H1 (cell line): Measurements from ENCODE around the gene CD40LG. TPM values are rescaled to one million over a fixed set of nuclear protein-coding genes. Genes with fewer than 3 reads are reported as not detected.
A peak's percentile ranks its signal among the peaks of the same experiment; 100 is the strongest.

Experiments used
- CTCF ChIA-PET: fragments of 300-600 bp; sonication (Branson Sonifier 250); formaldehyde crosslinking; loops from one replicate; lab custom pipeline; 2021; ENCODE audit not compliant: partially characterized antibody; lab: Charles Lee
- POLR2A ChIA-PET: fragments of 300-600 bp; sonication (Branson Sonifier 250); formaldehyde crosslinking; loops from one replicate; lab custom pipeline; 2021; ENCODE audit warnings: inconsistent platforms; ENCODE audit not compliant: partially characterized antibody; lab: Charles Lee
- DNase-seq, 2 experiments: peaks; one replicate each; pipeline versions ENCODE4 v3.0.0 to v3.0.0-alpha.2; 2010 to 2022; ENCODE audit warnings: low spot score in 2 of 2, low read depth in 1 of 2, mixed read lengths in 1 of 2
- FAIRE-seq: peaks from 2 replicates; lab custom pipeline; 2011; peaks lifted over from hg19 to GRCh38; lab: Jason Lieb, UNC
- H2AFZ ChIP-seq: 2 replicates; pipeline ENCODE4 v1.8.1; 2012; ENCODE audit warnings: low read length, inconsistent platforms
- H2AK5ac ChIP-seq: 2 replicates; pipeline ENCODE4 v1.6.1; 2013; ENCODE audit warnings: low read depth, low read length
- H2BK120ac ChIP-seq: replicated peaks from 2 replicates; pipeline ENCODE3; 2013; ENCODE audit warnings: low read depth, low read length, inconsistent platforms
- H2BK12ac ChIP-seq: 2 replicates; pipeline ENCODE4 v1.6.1; 2013; ENCODE audit warnings: low read depth, low read length
- H2BK15ac ChIP-seq: 2 replicates; pipeline ENCODE4 v1.6.1; 2013; ENCODE audit warnings: low read length
- H2BK20ac ChIP-seq: 2 replicates; pipeline ENCODE4 v1.6.1; 2013; ENCODE audit warnings: low read length
- H2BK5ac ChIP-seq: 2 replicates; pipeline ENCODE4 v1.6.1; 2013; ENCODE audit warnings: low read depth, low read length
- H3K14ac ChIP-seq: 2 replicates; pipeline ENCODE4 v1.6.1; 2013; ENCODE audit warnings: inconsistent platforms; ENCODE audit not compliant: insufficient read length
- H3K18ac ChIP-seq: 2 replicates; pipeline ENCODE4 v1.6.1; 2013; ENCODE audit warnings: low read length; ENCODE audit errors: extremely low read depth
- H3K23ac ChIP-seq: 2 replicates; pipeline ENCODE4 v1.6.1; 2013; ENCODE audit warnings: inconsistent platforms; ENCODE audit not compliant: insufficient read length
- H3K23me2 ChIP-seq: 2 replicates; pipeline ENCODE4 v1.6.1; 2013; ENCODE audit warnings: low read depth, low read length
- H3K27ac ChIP-seq: 2 replicates; pipeline ENCODE4 v1.6.1; 2011; ENCODE audit warnings: low read depth, low read length, inconsistent platforms
- H3K27me3 ChIP-seq, 4 experiments: replicated peaks in 1 of 4; 1 replicate in 1 of 4; 2 replicates in 3 of 4; pipeline versions ENCODE4 v1.6.1 to v1.8.1; 2011 to 2013; ENCODE audit warnings: low read length in 3 of 4, mild to moderate bottlenecking in 3 of 4, inconsistent platforms in 2 of 4, mixed read lengths in 2 of 4, moderate library complexity in 1 of 4; ENCODE audit not compliant: control insufficient read depth in 3 of 4, insufficient read depth in 3 of 4; ENCODE audit errors: extremely low read depth in 1 of 4
- H3K36me3 ChIP-seq, 4 experiments: 2 replicates each; pipeline versions ENCODE4 v1.6.1 to v1.8.1; 2011 to 2013; ENCODE audit warnings: mild to moderate bottlenecking in 4 of 4, low read length in 3 of 4, moderate library complexity in 2 of 4, control low read depth in 1 of 4, inconsistent platforms in 1 of 4; ENCODE audit not compliant: insufficient read depth in 4 of 4, control insufficient read depth in 2 of 4
- H3K4ac ChIP-seq: replicated peaks from 2 replicates; pipeline ENCODE3; 2013; ENCODE audit warnings: low read length, low read depth, mixed read lengths, inconsistent platforms; ENCODE audit not compliant: insufficient read length
- H3K4me1 ChIP-seq, 4 experiments: replicated peaks in 1 of 4; 1 replicate in 1 of 4; 2 replicates in 3 of 4; pipeline versions ENCODE4 v1.6.1 to v1.8.1; 2011 to 2013; ENCODE audit warnings: low read length in 3 of 4, inconsistent platforms in 2 of 4, mixed read lengths in 1 of 4; ENCODE audit not compliant: insufficient read depth in 4 of 4, control insufficient read depth in 3 of 4
- H3K4me2 ChIP-seq, 2 experiments: 2 replicates each; pipeline versions ENCODE4 v1.6.1 to v1.8.1; 2011 to 2013; ENCODE audit warnings: low read depth in 2 of 2, low read length in 2 of 2, control low read depth in 1 of 2, inconsistent platforms in 1 of 2, mild to moderate bottlenecking in 1 of 2; ENCODE audit not compliant: insufficient read depth in 1 of 2
- H3K4me3 ChIP-seq, 4 experiments: fragments of 200-600, 300-600 bp in 1 of 4; sonication (generic), shearing (Covaris generic), sonication (Bioruptor Twin) in 1 of 4; 2 replicates each; pipeline versions ENCODE4 v1.5.1 to v1.8.1; 2011 to 2016; ENCODE audit warnings: low read length in 4 of 4, low read depth in 3 of 4, control low read depth in 2 of 4, inconsistent platforms in 2 of 4, mild to moderate bottlenecking in 2 of 4, mixed read lengths in 1 of 4, moderate library complexity in 1 of 4; ENCODE audit not compliant: insufficient read depth in 2 of 4; ENCODE audit errors: extremely low read depth in 1 of 4
- H3K56ac ChIP-seq: replicated peaks from 2 replicates; pipeline ENCODE3; 2013; ENCODE audit warnings: low read depth, mild to moderate bottlenecking, mixed read lengths, low read length, inconsistent platforms; ENCODE audit not compliant: insufficient read length
- H3K79me1 ChIP-seq: 2 replicates; pipeline ENCODE4 v1.6.1; 2013; ENCODE audit warnings: low read depth, low read length, control low read depth
- H3K79me2 ChIP-seq, 2 experiments: 2 replicates each; pipeline versions ENCODE4 v1.6.1 to v1.8.1; 2012 to 2013; ENCODE audit warnings: low read length in 2 of 2, mild to moderate bottlenecking in 2 of 2, inconsistent platforms in 1 of 2; ENCODE audit not compliant: insufficient read depth in 2 of 2, control insufficient read depth in 1 of 2
- H3K9ac ChIP-seq, 4 experiments: replicated peaks in 1 of 4; 1 replicate in 1 of 4; 2 replicates in 3 of 4; pipeline versions ENCODE4 v1.6.1 to v1.8.1; 2011 to 2013; ENCODE audit warnings: low read depth in 3 of 4, low read length in 3 of 4, control low read depth in 2 of 4, mild to moderate bottlenecking in 2 of 4, moderate library complexity in 2 of 4, inconsistent platforms in 1 of 4; ENCODE audit errors: extremely low read depth in 1 of 4
- H3K9me3 ChIP-seq, 2 experiments: 2 replicates each; pipeline versions ENCODE4 v1.6.1 to v1.8.1; 2012 to 2013; ENCODE audit warnings: mild to moderate bottlenecking in 2 of 2, moderate library complexity in 2 of 2, control low read depth in 1 of 2, inconsistent platforms in 1 of 2, low read depth in 1 of 2, low read length in 1 of 2, mixed read lengths in 1 of 2; ENCODE audit not compliant: insufficient read depth in 2 of 2
- H4K20me1 ChIP-seq, 2 experiments: replicated peaks in 1 of 2; 2 replicates each; pipeline versions ENCODE3 to v1.8.1; 2011 to 2013; ENCODE audit warnings: inconsistent platforms in 2 of 2, low read length in 2 of 2, mild to moderate bottlenecking in 1 of 2; ENCODE audit not compliant: insufficient read depth in 2 of 2, control insufficient read depth in 1 of 2
- H4K5ac ChIP-seq: 2 replicates; pipeline ENCODE4 v1.6.1; 2013; ENCODE audit warnings: low read length, low read depth, mixed read lengths, inconsistent platforms; ENCODE audit not compliant: insufficient read length
- H4K8ac ChIP-seq: 2 replicates; pipeline ENCODE4 v1.8.0; 2013; ENCODE audit warnings: mild to moderate bottlenecking, moderate library complexity, low read length, inconsistent platforms; ENCODE audit not compliant: insufficient read depth; ENCODE audit errors: extremely low read depth
- H4K91ac ChIP-seq: replicated peaks from 2 replicates; pipeline ENCODE3; 2013; ENCODE audit warnings: low read length, mixed read lengths, inconsistent platforms; ENCODE audit not compliant: insufficient read length
- ATF3 ChIP-seq: IDR thresholded peaks from 2 replicates; pipeline ENCODE4 v1.6.1; 2011; ENCODE audit warnings: low read depth, mild to moderate bottlenecking, low read length; ENCODE audit not compliant: insufficient read depth
- CREB1 ChIP-seq: IDR thresholded peaks from 2 replicates; pipeline ENCODE4 v1.6.1; 2012; ENCODE audit warnings: inconsistent platforms
- EP300 ChIP-seq, 2 experiments: IDR thresholded peaks; 1 replicate in 1 of 2; 2 replicates in 1 of 2; pipeline ENCODE4 v1.6.1; 2011 to 2012; ENCODE audit warnings: low read depth in 2 of 2, low read length in 2 of 2, mild to moderate bottlenecking in 2 of 2, borderline replicate concordance in 1 of 2, inconsistent platforms in 1 of 2, moderate library complexity in 1 of 2
- HDAC6 ChIP-seq: IDR thresholded peaks from one replicate; pipeline ENCODE4 v1.7.1; 2012; ENCODE audit warnings: low read depth, mild to moderate bottlenecking, inconsistent platforms, low read length, moderate library complexity
- PHF8 ChIP-seq: fragments of 200-600 bp; sonication (generic); conservative IDR thresholded peaks from 2 replicates; pipeline ENCODE4 v1.7.1; 2012; ENCODE audit warnings: low read depth, mild to moderate bottlenecking, inconsistent platforms, low read length, moderate library complexity
- RXRA ChIP-seq: IDR thresholded peaks from 2 replicates; pipeline ENCODE4 v1.6.1; 2011; ENCODE audit warnings: low read depth, mild to moderate bottlenecking, low read length, moderate library complexity; ENCODE audit not compliant: insufficient read depth
- SIRT6 ChIP-seq: IDR thresholded peaks from one replicate; pipeline ENCODE4 v1.7.1; 2012; ENCODE audit warnings: low read length, inconsistent platforms
- TEAD4 ChIP-seq: IDR thresholded peaks from 2 replicates; pipeline ENCODE4 v1.6.1; 2012; ENCODE audit warnings: low read depth, low read length, inconsistent platforms, mixed read lengths
- WGBS, 2 experiments: shearing (Covaris generic) in 1 of 2; methylation state at CpG; one replicate each; pipeline versions ENCODE4 v1.1.6 to v1.1.7; 2013 to 2015; ENCODE audit warnings: low lambda C conversion rate in 2 of 2, mixed read lengths in 2 of 2, inconsistent platforms in 1 of 2, low coverage in 1 of 2, missing lambda C conversion rate in 1 of 2; ENCODE audit not compliant: insufficient replicate concordance in 2 of 2, insufficient coverage in 1 of 2, insufficient read length in 1 of 2; ENCODE audit errors: extremely low coverage in 1 of 2, missing lambda C conversion rate in 1 of 2; 5-methylcytosine and 5-hydroxymethylcytosine counted together
- polyA plus RNA-seq, 7 experiments: library from polyadenylated mRNA; depleted of rRNA in 3 of 7; stranded (reverse) in 5 of 7; unstranded in 2 of 7; fragments of >200 nt in 5 of 7; fragments of 200-250 nt in 2 of 7; gene quantifications; 1 replicate in 5 of 7; 2 replicates in 1 of 7; 4 replicates in 1 of 7; pipeline versions ENCODE4 v1.2.1 to v1.2.3, GENCODE V29; 2011 to 2013; ENCODE audit warnings: missing spikeins in 2 of 7, mixed read lengths in 2 of 7
- total RNA-seq: library from RNA; stranded (reverse); fragmentation: NEBNext Ultra II Directional; extraction: Animal tissue kit (Norgen Biotek cat#: 25700); gene quantifications from 2 replicates; pipeline ENCODE4 v1.2.1, GENCODE V29; 2021

Gene CD40LG
- total and polyA plus RNA-seq, 2 of the 8 experiments (the other 6 are each of a cell fraction or from before 2014, with no cell fraction given): not detected

GRCh38 chrX:136656361-136656964, 8.5 kb downstream of the CD40LG start:
- Histone ChIP-seq H3K4me1 (no peaks in the 10 kb centered on the region), H4K20me1 (no peaks in the 10 kb centered on the region), H2AK5ac (no peak overlapping the region), H4K91ac (no peak overlapping the region), H3K4me2 (no peak overlapping the region), H2BK12ac (no peak overlapping the region), H3K14ac (no peak overlapping the region), H2BK20ac (no peak overlapping the region), H3K9me3 (peaks cover 0 to 3% of the 10 kb centered on the region in 2 experiments; a peak in 1 of 4 replicates), H3K27ac (no peak overlapping the region), H3K4me3 (no peak overlapping the region), H3K27me3 (no peaks in the 10 kb centered on the region), H2BK15ac (no peak overlapping the region), H3K9ac (no peak overlapping the region), H3K79me2 (no peaks in the 10 kb centered on the region), H3K36me3 (no peaks in the 10 kb centered on the region), H2AFZ (no peak overlapping the region), H3K23me2 (no peaks in the 10 kb centered on the region), H3K56ac (no peak overlapping the region), H3K4ac (no peak overlapping the region), H3K79me1 (no peaks in the 10 kb centered on the region), H2BK120ac (no peak overlapping the region), H3K18ac (no peak overlapping the region), H2BK5ac (no peak overlapping the region), H3K23ac (no peak overlapping the region), H4K8ac (no peak overlapping the region), H4K5ac (no peak overlapping the region)
- WGBS, 2 experiments: 88% methylated on average over 5 of the region's 5 CpGs; no CpG with 5 or more reads in 1 of the 2 experiments
- POLR2A ChIA-PET: no interaction called here
- no peak for DNase-seq
- CTCF ChIA-PET: no interaction called here
- FAIRE-seq: peak; percentile 52
- no peak for TF ChIP-seq CREB1
- TF ChIP-seq RXRA: no peak
- TF ChIP-seq ATF3: no peak
- TF ChIP-seq EP300 (IDR thresholded peaks at IDR 0.05; ENCODE audit: borderline replicate concordance in 1 of 2, low read depth in 2 of 2, low read length in 2 of 2): no peak
- no peak for TF ChIP-seq TEAD4
- no peak for TF ChIP-seq PHF8
- TF ChIP-seq HDAC6: no peak
- no peak for TF ChIP-seq SIRT6
